GM21447 (cell line): ENCODE results near the gene ST3GAL4.
"Not testable (repeated sequence)": the region's sequence is repeated elsewhere in the genome, so short reads cannot be mapped to it uniquely, and the experiment has no call there.

ENCODE experiments used
- ATAC-seq: cut with Tn5 transposase; IDR thresholded peaks from one replicate; pipeline ENCODE4 v1.9.1; 2021; ENCODE audit not compliant: unreplicated experiment

The ST3GAL4 gene

GRCh38 chr11:126345283-126345682, 10.2 kb upstream of the ST3GAL4 start:
- no peak for ATAC-seq

GRCh38 chr11:126345759-126346585, 9.5 kb upstream of the ST3GAL4 start:
- no peak for ATAC-seq

- no peak for ATAC-seq
Measured at GRCh38 chr11:126346586-126346940, 8.9 kb upstream of the ST3GAL4 start.

GRCh38 chr11:126346946-126347345, 8.5 kb upstream of the ST3GAL4 start:
- ATAC-seq: not testable (repeated sequence)

GRCh38 chr11:126347751-126348668, 7.5 kb upstream of the ST3GAL4 start:
- no peak for ATAC-seq

GRCh38 chr11:126348806-126349582, 6.5 kb upstream of the ST3GAL4 start:
- ATAC-seq: no peak

- no peak for ATAC-seq
Measured at GRCh38 chr11:126350836-126351235, 4.7 kb upstream of the ST3GAL4 start.

GRCh38 chr11:126352163-126352562, 3.3 kb upstream of the ST3GAL4 start:
- ATAC-seq: no peak

GRCh38 chr11:126352934-126353801, 2.3 kb upstream of the ST3GAL4 start:
- ATAC-seq: no peak

GRCh38 chr11:126354631-126355323, 709 bp upstream of the ST3GAL4 start:
- ATAC-seq: peak; percentile 45

GRCh38 chr11:126355926-126356897, 726 bp downstream of the ST3GAL4 start:
- peak; percentile 20 for ATAC-seq

- ATAC-seq: no peak
Measured at GRCh38 chr11:126357055-126357962, 1.8 kb downstream of the ST3GAL4 start.

- no peak for ATAC-seq
Measured at GRCh38 chr11:126357969-126358762, 2.7 kb downstream of the ST3GAL4 start.

GRCh38 chr11:126358763-126359160, 3.3 kb downstream of the ST3GAL4 start:
- no peak for ATAC-seq

- no peak for ATAC-seq
Measured at GRCh38 chr11:126359431-126360048, 4.1 kb downstream of the ST3GAL4 start.

- ATAC-seq: no peak
Measured at GRCh38 chr11:126360049-126360446, 4.6 kb downstream of the ST3GAL4 start.
